Loucy (cell line): ENCODE data around the gene PNPLA6.

Source experiments
- H2AFZ ChIP-seq: fragments of 200-600 bp; sonication (generic); 2 replicates; pipeline ENCODE4 v1.6.0; 2016; ENCODE audit warnings: antibody characterized with exemption, mild to moderate bottlenecking, low read length, moderate library complexity
- H3F3A ChIP-seq: fragments of 200-600 bp; 2 replicates; pipeline ENCODE4 v1.6.0; 2016; ENCODE audit warnings: antibody characterized with exemption, low read depth, mild to moderate bottlenecking
- H3K27me3 ChIP-seq: fragments of 200-600 bp; sonication (generic); 2 replicates; pipeline ENCODE4 v1.6.1; 2014; ENCODE audit warnings: low read length, mild to moderate bottlenecking; ENCODE audit not compliant: insufficient read depth, poor library complexity, severe bottlenecking
- H3K36me3 ChIP-seq: fragments of 200-600 bp; sonication (generic); 2 replicates; pipeline ENCODE4 v1.6.1; 2016; ENCODE audit warnings: low read length; ENCODE audit not compliant: insufficient read depth
- H3K4me1 ChIP-seq: fragments of 200-600 bp; sonication (generic); 2 replicates; pipeline ENCODE4 v1.5.1; 2014; ENCODE audit warnings: low read length, mild to moderate bottlenecking; ENCODE audit not compliant: insufficient read depth, poor library complexity, severe bottlenecking
- H3K4me2 ChIP-seq: fragments of 200-600 bp; sonication (generic); 2 replicates; pipeline ENCODE4 v1.6.0; 2014; ENCODE audit warnings: antibody characterized with exemption, low read length, low read depth, mild to moderate bottlenecking; ENCODE audit not compliant: poor library complexity, severe bottlenecking
- H3K4me3 ChIP-seq: fragments of 200-600 bp; sonication (generic); 2 replicates; pipeline ENCODE4 v1.5.1; 2014; ENCODE audit warnings: low read length, mild to moderate bottlenecking, mixed read lengths; ENCODE audit not compliant: poor library complexity, severe bottlenecking
- H3K79me2 ChIP-seq: fragments of 200-600 bp; sonication (generic); 2 replicates; pipeline ENCODE4 v1.6.1; 2014; ENCODE audit warnings: low read length; ENCODE audit not compliant: insufficient read depth
- H3K9ac ChIP-seq: fragments of 200-600 bp; sonication (generic); 2 replicates; pipeline ENCODE4 v1.6.0; 2014; ENCODE audit warnings: mild to moderate bottlenecking, low read depth, low read length, moderate library complexity; ENCODE audit not compliant: poor library complexity, severe bottlenecking
- H3K9me2 ChIP-seq: fragments of 200-600 bp; sonication (generic); replicated peaks from 2 replicates; pipeline ENCODE4 v1.6.1; 2016; ENCODE audit warnings: low read depth, low read length, mixed read lengths
- H3K9me3 ChIP-seq: fragments of 200-600 bp; sonication (generic); 2 replicates; pipeline ENCODE4 v1.6.1; 2014; ENCODE audit warnings: mild to moderate bottlenecking, antibody characterized with exemption, low read length, low read depth; ENCODE audit not compliant: insufficient read depth
- H4K20me1 ChIP-seq: fragments of 200-600 bp; sonication (generic); 2 replicates; pipeline ENCODE4 v1.6.0; 2014; ENCODE audit warnings: antibody characterized with exemption, low read length, mild to moderate bottlenecking; ENCODE audit not compliant: insufficient read depth, poor library complexity, severe bottlenecking
- EZH2phosphoT487 ChIP-seq: fragments of 200-600 bp; IDR thresholded peaks from 2 replicates; pipeline ENCODE4 v1.6.1; 2018; ENCODE audit warnings: antibody characterized with exemption, mild to moderate bottlenecking, moderate library complexity, borderline replicate concordance
- TF ChIP-seq, protein P1 (sequence below): fragments of 200-600 bp; sonication (generic); conservative IDR thresholded peaks from 2 replicates; pipeline ENCODE4 v1.5.1; 2014; ENCODE audit warnings: mild to moderate bottlenecking, antibody characterized with exemption, low read length

Gene PNPLA6

DNA sequence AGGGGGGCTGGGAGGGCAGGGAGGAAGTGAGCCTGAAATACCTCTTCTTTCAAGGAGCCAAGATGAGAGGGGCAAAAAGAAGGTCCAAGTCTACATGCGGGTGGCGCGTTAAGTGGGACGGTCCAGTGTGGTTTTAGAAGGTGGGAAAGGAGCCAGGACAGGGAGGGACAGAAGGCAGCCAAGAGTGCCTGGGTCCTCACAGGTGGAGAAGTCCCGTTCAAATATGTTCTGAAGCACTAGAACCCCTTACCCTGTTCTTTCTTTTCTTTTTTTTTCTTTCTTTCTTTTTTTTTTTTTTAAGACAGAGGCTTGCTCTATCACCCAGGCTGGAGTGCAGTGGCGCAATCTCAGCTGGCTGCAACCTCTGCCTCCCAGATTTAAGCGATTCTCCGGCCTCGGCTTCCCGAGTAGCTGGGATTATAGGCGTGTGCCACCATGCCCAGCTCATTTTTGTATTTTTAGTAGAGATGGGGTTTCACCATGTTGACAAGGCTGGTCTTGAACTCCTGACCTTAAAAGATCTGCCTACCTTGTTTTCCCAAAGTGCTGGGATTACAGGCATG is 67.5 kb downstream of the PNPLA6 start:
- H3K36me3 ChIP-seq: no peaks in the 10 kb centered on the region
- no peak overlapping the region for H3K4me2 ChIP-seq
- no peak overlapping the region for H2AFZ ChIP-seq
- no peaks in the 10 kb centered on the region for H3F3A ChIP-seq
- H3K9me2 ChIP-seq: no peaks in the 10 kb centered on the region
- no peaks in the 10 kb centered on the region for H3K4me1 ChIP-seq
- no peak for TF ChIP-seq EZH2phosphoT487
- TF ChIP-seq, protein P1, sequence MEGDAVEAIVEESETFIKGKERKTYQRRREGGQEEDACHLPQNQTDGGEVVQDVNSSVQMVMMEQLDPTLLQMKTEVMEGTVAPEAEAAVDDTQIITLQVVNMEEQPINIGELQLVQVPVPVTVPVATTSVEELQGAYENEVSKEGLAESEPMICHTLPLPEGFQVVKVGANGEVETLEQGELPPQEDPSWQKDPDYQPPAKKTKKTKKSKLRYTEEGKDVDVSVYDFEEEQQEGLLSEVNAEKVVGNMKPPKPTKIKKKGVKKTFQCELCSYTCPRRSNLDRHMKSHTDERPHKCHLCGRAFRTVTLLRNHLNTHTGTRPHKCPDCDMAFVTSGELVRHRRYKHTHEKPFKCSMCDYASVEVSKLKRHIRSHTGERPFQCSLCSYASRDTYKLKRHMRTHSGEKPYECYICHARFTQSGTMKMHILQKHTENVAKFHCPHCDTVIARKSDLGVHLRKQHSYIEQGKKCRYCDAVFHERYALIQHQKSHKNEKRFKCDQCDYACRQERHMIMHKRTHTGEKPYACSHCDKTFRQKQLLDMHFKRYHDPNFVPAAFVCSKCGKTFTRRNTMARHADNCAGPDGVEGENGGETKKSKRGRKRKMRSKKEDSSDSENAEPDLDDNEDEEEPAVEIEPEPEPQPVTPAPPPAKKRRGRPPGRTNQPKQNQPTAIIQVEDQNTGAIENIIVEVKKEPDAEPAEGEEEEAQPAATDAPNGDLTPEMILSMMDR: no peak
- H3K9ac ChIP-seq: no peak overlapping the region
- no peak overlapping the region for H3K4me3 ChIP-seq
- no peaks in the 10 kb centered on the region for H3K9me3 ChIP-seq
- H3K79me2 ChIP-seq: no peaks in the 10 kb centered on the region
- no peaks in the 10 kb centered on the region for H3K27me3 ChIP-seq
- no peaks in the 10 kb centered on the region for H4K20me1 ChIP-seq

DNA sequence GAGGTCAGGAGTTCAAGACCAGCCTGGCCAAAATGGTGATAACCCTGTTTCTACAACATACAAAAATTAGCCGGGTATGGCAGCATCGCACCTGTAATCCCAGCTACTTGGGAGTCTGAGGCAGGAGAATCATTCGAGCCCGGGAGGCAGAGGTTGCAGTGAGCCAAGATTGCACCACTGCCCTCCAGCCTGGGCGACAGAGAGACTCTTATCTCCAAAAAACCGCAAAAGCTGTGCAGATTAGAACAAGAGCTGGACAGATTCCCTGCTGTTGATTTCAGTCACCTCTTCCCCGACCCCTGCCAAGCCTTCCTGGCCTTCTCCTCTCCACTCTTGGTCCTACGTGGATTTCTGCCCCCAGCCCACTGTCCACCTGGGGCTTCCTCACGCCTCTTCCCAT is 68.4 kb downstream of the PNPLA6 start:
- H3K9ac ChIP-seq: no peak overlapping the region
- H3F3A ChIP-seq: no peaks in the 10 kb centered on the region
- H3K9me3 ChIP-seq: no peaks in the 10 kb centered on the region
- H3K27me3 ChIP-seq: no peaks in the 10 kb centered on the region
- H3K9me2 ChIP-seq: no peaks in the 10 kb centered on the region
- no peak for TF ChIP-seq EZH2phosphoT487
- no peaks in the 10 kb centered on the region for H3K79me2 ChIP-seq
- H3K4me2 ChIP-seq: no peak overlapping the region
- no peaks in the 10 kb centered on the region for H3K36me3 ChIP-seq
- H4K20me1 ChIP-seq: no peaks in the 10 kb centered on the region
- no peaks in the 10 kb centered on the region for H3K4me1 ChIP-seq
- no peak overlapping the region for H2AFZ ChIP-seq
- no peak overlapping the region for H3K4me3 ChIP-seq

DNA sequence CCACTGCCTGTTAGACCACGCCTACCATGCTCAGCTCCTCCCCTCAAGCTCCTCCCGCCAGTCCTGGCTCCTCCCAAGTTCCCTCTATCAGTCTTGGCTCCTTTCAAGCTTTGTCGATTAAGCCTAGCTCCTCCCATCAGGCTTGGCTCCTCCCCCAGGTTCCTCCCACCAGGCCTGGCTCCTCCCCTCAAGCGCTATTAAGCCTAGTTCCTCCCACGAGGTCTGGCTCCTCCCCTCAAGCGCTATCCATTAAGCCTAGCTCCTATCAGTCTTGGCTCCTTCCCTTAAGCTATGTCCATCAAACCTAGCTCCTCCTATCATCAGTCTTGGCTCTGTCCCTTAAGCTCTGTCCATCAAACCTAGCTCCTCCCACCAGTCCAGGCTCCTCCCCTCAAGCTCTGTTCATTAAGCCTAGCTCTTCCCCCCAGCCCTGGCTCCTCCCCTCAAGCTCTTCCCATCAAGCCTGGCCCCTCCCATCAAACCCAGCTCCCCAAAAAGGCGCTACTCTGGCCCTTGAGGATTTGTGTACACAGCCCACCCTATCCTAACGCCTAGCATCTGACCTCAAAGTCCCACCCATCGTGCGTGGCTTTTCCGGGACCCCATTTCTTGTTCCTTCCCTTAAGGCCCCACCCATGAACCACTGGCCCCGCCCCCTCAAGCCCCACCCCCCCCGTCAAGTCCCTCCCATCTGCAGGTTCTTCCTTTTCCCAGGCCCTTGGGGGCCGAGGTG is 70.1 kb downstream of the PNPLA6 start:
- Histone ChIP-seq H3F3A (no peaks in the 10 kb centered on the region), H3K36me3 (no peaks in the 10 kb centered on the region), H3K9ac (no peak overlapping the region), H3K27me3 (no peaks in the 10 kb centered on the region), H3K9me2 (no peaks in the 10 kb centered on the region), H3K4me2 (no peak overlapping the region), H2AFZ (no peak overlapping the region), H3K9me3 (no peaks in the 10 kb centered on the region), H3K79me2 (no peaks in the 10 kb centered on the region), H4K20me1 (no peaks in the 10 kb centered on the region), H3K4me1 (no peaks in the 10 kb centered on the region), H3K4me3 (no peak overlapping the region)
- TF ChIP-seq, protein P1: no peak
- no peak for TF ChIP-seq EZH2phosphoT487
